SJSA1 (cell line): Measurements from ENCODE around the gene FNDC1. TPM values are rescaled to one million over a fixed set of nuclear protein-coding genes. Genes with fewer than 3 reads are reported as not detected.
"Not testable (repeated sequence)": the region's sequence is repeated elsewhere in the genome, so short reads cannot be mapped to it uniquely, and the experiment has no call there.

Experiments used
- DNase-seq, 2 experiments: peaks; one replicate each; pipeline ENCODE4 v3.0.0-alpha.2; 2015 to 2020; ENCODE audit warnings: low spot score in 2 of 2, low read depth in 1 of 2
- H3K27ac ChIP-seq: fragments of 250-450 bp; sonication (Bioruptor Pico); 2 replicates; pipeline ENCODE4 v1.5.1; 2020; ENCODE audit warnings: mild to moderate bottlenecking, moderate library complexity
- H3K27me3 ChIP-seq: fragments of 250-450 bp; sonication (Bioruptor Pico); replicated peaks from 2 replicates; pipeline ENCODE4 v1.5.1; 2020; ENCODE audit warnings: mild to moderate bottlenecking, moderate library complexity
- H3K36me3 ChIP-seq: fragments of 250-450 bp; sonication (Bioruptor Pico); 2 replicates; pipeline ENCODE4 v1.5.1; 2020; ENCODE audit warnings: mild to moderate bottlenecking
- H3K4me1 ChIP-seq: fragments of 250-450 bp; sonication (Bioruptor Pico); replicated peaks from 2 replicates; pipeline ENCODE4 v1.6.1; 2021; ENCODE audit warnings: mild to moderate bottlenecking
- H3K4me3 ChIP-seq: fragments of 250-450 bp; sonication (Bioruptor Pico); 2 replicates; pipeline ENCODE4 v1.5.1; 2020; ENCODE audit warnings: mild to moderate bottlenecking
- H3K9me3 ChIP-seq: fragments of 250-450 bp; sonication (Bioruptor Pico); replicated peaks from 2 replicates; pipeline ENCODE4 v1.5.1; 2020; ENCODE audit warnings: mild to moderate bottlenecking
- total RNA-seq: library from RNA; depleted of rRNA; stranded (reverse); fragments of >200 nt; shearing (Covaris generic); gene quantifications from 2 replicates; pipeline ENCODE4 v1.2.3, GENCODE V29; 2014

Gene FNDC1
- total RNA-seq, 1 experiment from 2014 or later = 4.9 TPM

DNA sequence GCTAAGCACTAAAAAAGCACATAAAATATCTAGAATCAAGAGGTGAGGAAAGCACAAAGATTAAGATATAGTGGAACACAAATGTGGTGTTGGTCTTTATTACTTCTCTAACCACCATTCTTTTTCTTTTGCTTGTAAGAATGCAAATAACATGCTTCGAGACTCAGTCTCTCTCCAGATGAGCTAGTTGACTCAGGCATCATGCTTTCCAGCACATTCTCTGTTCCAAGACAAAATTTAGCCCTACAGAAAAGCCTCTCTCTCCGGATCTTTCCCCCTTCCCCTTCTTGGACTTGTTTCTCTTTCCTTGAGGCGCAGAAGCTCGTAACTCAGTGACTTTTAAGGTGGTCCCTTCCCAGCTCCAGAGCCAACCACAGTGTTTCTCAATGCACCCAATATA is 91.0 kb downstream of the FNDC1 start:
- H3K27me3 ChIP-seq = no peaks in the 10 kb centered on the region
- no peaks in the 10 kb centered on the region for H3K9me3 ChIP-seq
- no peaks in the 10 kb centered on the region for H3K4me1 ChIP-seq
- H3K27ac ChIP-seq = no peak overlapping the region
- H3K36me3 ChIP-seq = no peaks in the 10 kb centered on the region
- DNase-seq = no peak
- H3K4me3 ChIP-seq = no peak overlapping the region

- Histone ChIP-seq H3K27me3 (no peaks in the 10 kb centered on the region), H3K36me3 (peaks cover 3% of the 10 kb centered on the region; the same call in 1 of the 2 replicates), H3K4me1 (no peaks in the 10 kb centered on the region), H3K27ac (no peak overlapping the region), H3K4me3 (no peak overlapping the region), H3K9me3 (no peaks in the 10 kb centered on the region)
- DNase-seq = no peak
These were observed 92.8 kb downstream of the FNDC1 start for GRCh38 chr6:159261995-159262394.

- DNase-seq = no peak
- no peaks in the 10 kb centered on the region for H3K4me1 ChIP-seq
- H3K4me3 ChIP-seq = no peak overlapping the region
- peaks cover 3% of the 10 kb centered on the region; the same call in 1 of the 2 replicates for H3K36me3 ChIP-seq
- H3K27ac ChIP-seq = no peak overlapping the region
- H3K27me3 ChIP-seq = no peaks in the 10 kb centered on the region
- no peaks in the 10 kb centered on the region for H3K9me3 ChIP-seq
These were observed 93.4 kb downstream of the FNDC1 start for GRCh38 chr6:159262586-159262985.

DNA sequence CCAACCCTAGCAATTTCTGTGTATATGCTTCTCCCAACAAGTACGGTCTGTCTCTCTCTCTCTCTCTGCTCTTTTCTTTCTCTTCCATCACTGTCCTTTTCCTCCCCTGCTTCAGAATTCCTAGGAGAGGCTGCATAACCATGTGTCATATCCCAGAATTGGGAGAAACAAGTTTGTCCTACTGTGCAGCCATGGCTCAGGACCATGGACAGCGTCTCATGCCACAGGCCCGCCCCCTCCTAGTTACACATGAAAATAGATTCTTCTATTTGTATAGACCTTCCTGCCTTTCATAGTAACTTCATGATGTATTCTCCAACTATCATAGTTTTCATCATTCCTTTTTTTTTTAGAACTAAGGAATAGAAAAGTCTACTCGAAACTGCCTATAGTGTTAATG is 98.0 kb downstream of the FNDC1 start:
- Histone ChIP-seq H3K27ac (no peak overlapping the region), H3K4me1 (no peaks in the 10 kb centered on the region), H3K27me3 (no peaks in the 10 kb centered on the region), H3K4me3 (no peak overlapping the region), H3K9me3 (no peaks in the 10 kb centered on the region), H3K36me3 (peaks cover 3% of the 10 kb centered on the region; the same call in 1 of the 2 replicates)
- peak in 1 of 2 experiments; percentile 24 for DNase-seq

- H3K4me1 ChIP-seq = no peaks in the 10 kb centered on the region
- no peaks in the 10 kb centered on the region for H3K9me3 ChIP-seq
- no peak overlapping the region for H3K27ac ChIP-seq
- no peaks in the 10 kb centered on the region for H3K27me3 ChIP-seq
- no peak for DNase-seq
- H3K36me3 ChIP-seq = peaks cover 3% of the 10 kb centered on the region; the same call in 1 of the 2 replicates
- H3K4me3 ChIP-seq = no peak overlapping the region
These were observed 99.3 kb downstream of the FNDC1 start for GRCh38 chr6:159268511-159268910.

DNA sequence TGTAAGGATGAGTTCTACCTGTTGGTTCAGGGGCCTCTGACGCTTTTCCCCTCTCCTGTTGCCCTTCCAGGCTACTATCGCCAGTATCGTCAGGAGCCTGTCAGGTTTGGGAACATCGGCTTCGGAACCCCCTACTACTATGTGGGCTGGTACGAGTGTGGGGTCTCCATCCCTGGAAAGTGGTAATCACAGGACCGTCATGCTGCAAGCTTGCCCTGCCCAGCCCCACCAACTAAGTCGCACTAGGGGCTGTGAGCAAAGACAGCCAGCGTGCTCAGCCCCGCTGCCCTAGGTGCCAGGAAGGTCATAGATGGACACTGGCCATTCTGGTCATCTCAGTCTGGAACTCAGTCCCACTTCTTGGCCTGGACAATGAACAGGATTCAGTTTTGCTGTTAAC is 102.1 kb downstream of the FNDC1 start:
- no peaks in the 10 kb centered on the region for H3K9me3 ChIP-seq
- no peak overlapping the region for H3K27ac ChIP-seq
- H3K27me3 ChIP-seq = no peaks in the 10 kb centered on the region
- no peak for DNase-seq
- peaks cover 3% of the 10 kb centered on the region; the same call in 1 of the 2 replicates for H3K36me3 ChIP-seq
- H3K4me3 ChIP-seq = no peak overlapping the region
- H3K4me1 ChIP-seq = no peaks in the 10 kb centered on the region

GRCh38 chr6:159278626-159279025 is 109.4 kb downstream of the FNDC1 start:
- no peaks in the 10 kb centered on the region for H3K27me3 ChIP-seq
- H3K4me1 ChIP-seq = peaks cover 32% of the 10 kb centered on the region
- no peaks in the 10 kb centered on the region for H3K9me3 ChIP-seq
- DNase-seq = no peak
- no peaks in the 10 kb centered on the region for H3K36me3 ChIP-seq
- no peak overlapping the region for H3K27ac ChIP-seq
- no peak overlapping the region for H3K4me3 ChIP-seq

DNA sequence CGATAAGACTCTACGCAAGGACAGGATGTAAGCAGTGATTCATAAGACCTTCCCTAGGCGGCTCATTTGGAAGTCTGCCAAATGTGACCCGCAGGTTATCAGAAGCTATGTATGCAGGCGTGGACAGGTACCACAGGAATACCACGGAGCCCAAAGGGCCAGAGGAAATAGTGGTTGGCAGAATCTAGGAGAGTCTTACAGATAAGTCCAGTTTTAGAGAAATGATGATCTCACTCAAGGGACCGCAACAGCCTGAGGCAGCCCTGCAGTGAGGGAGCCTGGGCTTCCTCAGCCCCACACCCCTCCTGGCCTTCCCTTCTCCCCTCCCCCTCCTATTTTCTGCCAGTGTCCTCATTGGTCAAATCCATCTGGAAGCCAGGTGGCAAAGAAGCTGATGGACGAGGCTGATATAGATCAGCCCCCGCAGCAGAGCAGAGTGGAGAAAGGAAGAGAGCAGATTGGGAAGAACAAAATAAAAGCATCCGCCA is 110.6 kb downstream of the FNDC1 start:
- DNase-seq = peak in 1 of 2 experiments; percentile 35
- Histone ChIP-seq H3K27me3 (no peaks in the 10 kb centered on the region), H3K36me3 (no peaks in the 10 kb centered on the region), H3K4me3 (no peak overlapping the region), H3K4me1 (peaks cover 32% of the 10 kb centered on the region), H3K27ac (no peak overlapping the region), H3K9me3 (no peaks in the 10 kb centered on the region)

DNA sequence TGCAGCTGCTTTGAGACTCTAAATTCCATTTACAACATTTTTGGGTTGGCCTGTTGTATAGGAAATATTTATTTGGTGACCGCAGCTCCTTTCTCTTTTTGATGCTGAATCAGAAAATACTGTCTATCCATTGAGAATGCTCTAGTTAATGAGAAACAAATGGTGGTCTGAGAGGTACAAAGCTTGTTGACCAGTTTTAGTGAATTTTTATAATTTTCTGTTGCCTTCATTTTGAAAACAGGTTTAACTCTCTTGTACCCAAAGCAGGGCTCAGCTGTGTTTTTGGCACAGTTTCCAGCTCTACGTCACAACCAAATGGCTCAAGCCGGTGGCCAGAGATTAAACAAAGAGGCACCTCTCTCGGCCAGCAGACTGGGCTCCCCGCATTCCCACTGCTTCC is 113.2 kb downstream of the FNDC1 start:
- Histone ChIP-seq H3K36me3 (no peaks in the 10 kb centered on the region), H3K27me3 (no peaks in the 10 kb centered on the region), H3K27ac (peak overlapping the region; percentile 41), H3K9me3 (no peaks in the 10 kb centered on the region), H3K4me1 (peaks cover 32% of the 10 kb centered on the region), H3K4me3 (no peak overlapping the region)
- peak in 1 of 2 experiments; percentile 78 for DNase-seq

DNA sequence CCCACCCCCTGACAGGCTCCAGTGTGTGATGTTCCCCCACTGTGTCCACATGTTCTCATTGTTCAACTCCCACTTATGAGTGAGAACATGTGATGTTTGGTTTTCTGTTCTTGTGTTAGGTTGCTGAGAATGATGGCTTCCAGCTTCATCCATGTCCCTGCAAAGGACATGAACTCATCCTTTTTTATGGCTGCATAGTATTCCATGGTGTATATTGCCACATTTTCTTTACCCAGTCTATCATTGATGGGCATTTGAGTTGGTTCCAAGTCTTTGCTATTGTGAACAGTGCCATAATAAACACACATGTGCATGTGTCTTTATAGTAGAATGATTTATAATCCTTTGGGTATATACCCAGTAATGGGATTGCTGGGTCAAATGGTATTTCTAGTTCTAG is 115.5 kb downstream of the FNDC1 start:
- not testable (repeated sequence) for DNase-seq, H3K27me3 ChIP-seq, H3K4me3 ChIP-seq, H3K36me3 ChIP-seq, H3K27ac ChIP-seq, H3K9me3 ChIP-seq
- H3K4me1 ChIP-seq = peaks cover 27% of the 10 kb centered on the region

DNA sequence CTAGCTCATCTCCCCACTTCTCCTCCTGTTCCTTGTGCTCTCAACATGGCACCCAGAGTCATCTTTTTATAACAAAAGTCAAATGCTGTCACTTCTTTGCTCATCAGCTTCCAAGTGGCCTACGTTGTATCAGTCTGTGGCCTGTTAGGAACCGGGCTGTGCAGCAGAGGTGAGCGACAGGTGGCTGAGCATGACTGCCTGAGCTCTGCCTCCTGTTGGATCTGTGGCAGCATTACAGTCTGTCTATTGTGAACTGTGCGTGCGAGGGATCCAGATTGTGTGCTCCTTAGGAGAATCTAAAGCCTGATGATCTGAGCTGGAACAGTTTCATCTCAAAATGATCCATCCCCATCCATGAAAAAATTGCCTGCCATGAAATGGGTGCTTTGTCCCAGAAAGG is 129.6 kb downstream of the FNDC1 start:
- H3K36me3 ChIP-seq = no peaks in the 10 kb centered on the region
- no peak overlapping the region for H3K27ac ChIP-seq
- H3K9me3 ChIP-seq = no peaks in the 10 kb centered on the region
- no peak overlapping the region for H3K4me3 ChIP-seq
- no peak for DNase-seq
- no peaks in the 10 kb centered on the region for H3K27me3 ChIP-seq
- H3K4me1 ChIP-seq = peaks cover 14% of the 10 kb centered on the region; the same call in 1 of the 2 replicates

DNA sequence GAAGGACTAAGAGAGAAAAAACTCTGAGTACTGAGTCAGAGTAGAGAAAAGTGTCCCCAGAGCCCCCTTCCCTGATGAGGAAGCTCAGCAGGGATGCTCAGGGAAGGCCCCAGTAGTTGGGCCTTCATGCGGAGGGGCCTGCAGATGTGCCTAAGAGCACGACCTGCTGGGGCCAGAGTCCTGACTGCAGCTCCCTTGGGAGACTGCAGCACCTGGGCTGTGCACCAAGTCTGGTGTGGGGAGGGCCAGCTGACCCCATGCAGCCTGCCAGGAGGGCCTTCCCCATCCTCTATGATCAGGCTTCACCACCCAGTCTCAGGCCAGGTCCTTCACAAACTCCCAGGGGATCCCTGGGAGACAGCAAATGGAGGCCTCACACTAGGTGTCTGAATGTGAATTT is 130.4 kb downstream of the FNDC1 start:
- no peak overlapping the region for H3K27ac ChIP-seq
- no peaks in the 10 kb centered on the region for H3K9me3 ChIP-seq
- H3K4me1 ChIP-seq = peaks cover 14% of the 10 kb centered on the region; the same call in 1 of the 2 replicates
- no peak for DNase-seq
- H3K4me3 ChIP-seq = no peak overlapping the region
- H3K36me3 ChIP-seq = no peaks in the 10 kb centered on the region
- no peaks in the 10 kb centered on the region for H3K27me3 ChIP-seq

DNA sequence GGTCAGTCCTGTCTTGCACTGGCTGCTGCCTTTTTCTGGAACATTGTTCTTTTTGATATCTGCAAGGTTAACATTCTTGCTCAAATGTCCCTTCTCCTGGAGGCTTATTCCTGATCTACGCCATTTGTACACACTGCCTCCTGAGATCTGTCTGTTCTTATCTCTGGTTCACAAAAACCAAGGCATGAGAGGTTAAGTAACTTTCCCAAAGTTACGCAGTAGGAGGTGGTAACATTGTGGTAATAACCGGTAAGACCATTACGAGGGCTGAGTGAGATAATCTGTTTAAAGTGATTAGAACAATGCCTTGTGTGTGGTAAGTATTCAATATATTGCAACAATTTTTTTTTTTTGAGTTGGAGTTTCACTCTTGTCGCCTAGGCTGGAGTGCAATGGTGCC is 132.1 kb downstream of the FNDC1 start:
- Histone ChIP-seq H3K36me3 (no peaks in the 10 kb centered on the region), H3K9me3 (no peaks in the 10 kb centered on the region), H3K4me3 (no peak overlapping the region), H3K4me1 (peaks cover 30% of the 10 kb centered on the region), H3K27ac (no peak overlapping the region), H3K27me3 (no peaks in the 10 kb centered on the region)
- DNase-seq = no peak

DNA sequence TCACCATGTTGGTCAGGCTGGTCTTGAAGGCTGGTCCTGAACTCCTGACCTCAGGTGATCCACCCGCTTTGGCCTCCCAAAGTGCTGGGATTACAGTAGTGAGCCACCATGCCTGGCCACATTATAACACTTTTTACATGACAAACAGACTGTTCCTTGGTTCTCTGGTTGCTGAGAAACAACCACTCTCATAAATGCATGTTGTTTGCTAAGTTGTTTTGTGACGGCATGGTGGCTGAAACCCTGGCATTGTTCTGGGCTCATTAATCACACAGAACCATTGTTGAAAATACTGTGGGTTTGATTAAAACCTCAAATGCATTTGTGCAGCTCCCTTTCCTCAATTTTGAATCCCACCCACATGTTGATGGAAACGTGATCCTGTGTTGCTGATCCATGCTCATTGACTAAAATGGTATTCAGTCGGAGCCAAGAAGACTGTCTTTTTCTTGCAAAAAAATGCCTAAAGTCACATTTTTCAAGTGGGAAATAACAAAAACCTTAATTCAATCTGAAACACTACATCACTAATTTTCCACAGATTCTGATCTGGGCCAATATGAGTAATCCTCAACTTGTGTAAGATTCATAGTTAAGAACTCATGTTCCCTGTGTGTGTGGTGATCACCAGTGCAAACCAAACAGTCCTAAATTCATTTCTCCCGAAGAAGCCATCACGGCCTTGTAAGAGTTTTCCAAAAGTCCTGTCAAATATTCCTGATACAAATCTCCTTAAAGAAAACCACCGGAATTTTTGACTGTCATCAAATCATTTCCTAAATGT is 132.8 kb downstream of the FNDC1 start:
- Histone ChIP-seq H3K27me3 (no peaks in the 10 kb centered on the region), H3K27ac (no peak overlapping the region), H3K4me3 (no peak overlapping the region), H3K9me3 (no peaks in the 10 kb centered on the region), H3K36me3 (no peaks in the 10 kb centered on the region), H3K4me1 (peaks cover 36% of the 10 kb centered on the region)
- DNase-seq = no peak
